ENCODE results near the gene SLC5A5.

Gene SLC5A5

GRCh38 chr19:17847538-17848366, 24.0 kb upstream of the SLC5A5 start, which contains the start of gene JAK3:
JAK3 (minus strand) TSS chr19:17847982; CDS start chr19:17844417, 3,565 bp downstream.
- no peak for DNase-seq (ENCODE audit: low spot score)

- DNase-seq (ENCODE audit: low spot score) = no peak
Observed at GRCh38 chr19:17848595-17849292, 23.0 kb upstream of the SLC5A5 start.

GRCh38 chr19:17854061-17854460, 17.7 kb upstream of the SLC5A5 start:
- DNase-seq (ENCODE audit: low spot score) = no peak

GRCh38 chr19:17855280-17856152, 16.2 kb upstream of the SLC5A5 start:
- peak; percentile 92 for DNase-seq (ENCODE audit: low spot score)

- peak; percentile 98 for DNase-seq (ENCODE audit: low spot score)
Observed at GRCh38 chr19:17859533-17860330, 12.0 kb upstream of the SLC5A5 start, which contains the start of gene RPL18A. RPL18A (plus strand) TSS chr19:17859910; CDS start chr19:17859957, 47 bp downstream.

GRCh38 chr19:17860331-17860992, 11.3 kb upstream of the SLC5A5 start:
- no peak for DNase-seq (ENCODE audit: low spot score)

- no peak for DNase-seq (ENCODE audit: low spot score)
Observed at GRCh38 chr19:17860993-17861360, 10.8 kb upstream of the SLC5A5 start.

- DNase-seq (ENCODE audit: low spot score) = no peak
Observed at GRCh38 chr19:17861542-17862402, 10.0 kb upstream of the SLC5A5 start.

GRCh38 chr19:17862711-17863519, 8.8 kb upstream of the SLC5A5 start:
- DNase-seq (ENCODE audit: low spot score) = no peak

- no peak for DNase-seq (ENCODE audit: low spot score)
Observed at GRCh38 chr19:17863520-17864182, 8.1 kb upstream of the SLC5A5 start.

- no peak for DNase-seq (ENCODE audit: low spot score)
Observed at GRCh38 chr19:17865364-17866311, 6.1 kb upstream of the SLC5A5 start.

GRCh38 chr19:17866312-17866963, 5.3 kb upstream of the SLC5A5 start:
- DNase-seq (ENCODE audit: low spot score) = no peak

GRCh38 chr19:17866964-17867486, 4.7 kb upstream of the SLC5A5 start:
- no peak for DNase-seq (ENCODE audit: low spot score)

GRCh38 chr19:17868669-17869068, 3.1 kb upstream of the SLC5A5 start:
- DNase-seq (ENCODE audit: low spot score) = no peak

- DNase-seq (ENCODE audit: low spot score) = no peak
Observed at GRCh38 chr19:17869114-17869608, 2.6 kb upstream of the SLC5A5 start.
